OCI-LY1 (cell line): ENCODE results near the gene FARP1.

Source experiments
- CTCF ChIP-seq: fragments of 200-600 bp; sonication (generic), shearing (Covaris generic); IDR thresholded peaks from 2 replicates; pipeline ENCODE4 v1.5.1; 2017; ENCODE audit warnings: mild to moderate bottlenecking, antibody characterized with exemption, low read length, moderate library complexity, mixed read lengths
- EZH2 ChIP-seq: fragments of 200-600 bp; sonication (generic), shearing (Covaris generic); IDR thresholded peaks from 2 replicates; pipeline ENCODE4 v1.8.0; 2017; ENCODE audit warnings: borderline replicate concordance, mixed run types, mild to moderate bottlenecking, antibody characterized with exemption, low read length, moderate library complexity, mixed read lengths

GRCh38 chr13:98317573-98318171, 174.8 kb downstream of the FARP1 start:
- TF ChIP-seq CTCF: no peak
- TF ChIP-seq EZH2: no peak
